PFSK-1 (cell line): Measurements from ENCODE around the gene PNMA6F.

ENCODE experiments used
- FOXP2 ChIP-seq: optimal IDR thresholded peaks from 2 replicates; pipeline ENCODE3; 2011; ENCODE audit warnings: borderline replicate concordance, control low read depth, inconsistent platforms; ENCODE audit not compliant: insufficient read depth; ENCODE audit errors: extremely low read length, extremely low read depth
- POLR2AphosphoS5 ChIP-seq: IDR thresholded peaks from 2 replicates; pipeline ENCODE4 v1.6.1; 2012; ENCODE audit warnings: low read depth, mild to moderate bottlenecking, control low read depth, low read length, moderate library complexity
- SIN3A ChIP-seq: IDR thresholded peaks from 2 replicates; pipeline ENCODE4 v1.6.1; 2012; ENCODE audit warnings: mild to moderate bottlenecking, low read length, moderate library complexity, borderline replicate concordance; ENCODE audit not compliant: insufficient read depth
- TAF1 ChIP-seq: IDR thresholded peaks from 2 replicates; pipeline ENCODE4 v1.6.1; 2012; ENCODE audit warnings: low read length, control low read depth, borderline replicate concordance; ENCODE audit not compliant: insufficient read depth
- TF ChIP-seq, protein P1 (sequence below), 2 experiments: IDR thresholded peaks; 2 replicates each; pipeline versions ENCODE4 v1.6.1 to v1.8.0; 2011 to 2012; ENCODE audit warnings: low read depth in 2 of 2, low read length in 2 of 2, control low read depth in 1 of 2, inconsistent platforms in 1 of 2, mild to moderate bottlenecking in 1 of 2, moderate library complexity in 1 of 2; ENCODE audit not compliant: insufficient read depth in 1 of 2

DNA sequence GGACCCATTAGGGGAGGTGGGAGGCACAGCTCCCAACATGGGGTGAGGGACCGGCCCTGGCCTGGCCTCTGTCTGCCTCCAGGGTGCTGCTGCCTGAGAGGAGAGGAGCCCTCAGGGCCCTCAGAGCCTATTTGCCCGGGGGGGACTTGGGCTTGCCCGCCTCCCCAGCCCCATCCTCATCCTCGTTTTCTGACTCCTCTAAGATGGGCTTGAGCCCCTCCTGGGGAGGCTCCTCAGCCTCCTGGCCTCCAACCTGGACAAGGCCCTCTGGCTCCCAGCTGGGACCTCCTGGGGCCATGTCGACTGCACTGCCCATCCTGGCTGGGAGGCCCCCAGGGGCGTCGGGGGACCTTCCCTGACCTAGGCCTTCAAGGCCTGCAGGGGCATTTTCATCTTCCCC lies 2.8 kb downstream of the PNMA6F start:
- TF ChIP-seq TAF1 (no peak), POLR2AphosphoS5 (no peak), SIN3A (no peak), FOXP2 (no peak)
- TF ChIP-seq, protein P1, sequence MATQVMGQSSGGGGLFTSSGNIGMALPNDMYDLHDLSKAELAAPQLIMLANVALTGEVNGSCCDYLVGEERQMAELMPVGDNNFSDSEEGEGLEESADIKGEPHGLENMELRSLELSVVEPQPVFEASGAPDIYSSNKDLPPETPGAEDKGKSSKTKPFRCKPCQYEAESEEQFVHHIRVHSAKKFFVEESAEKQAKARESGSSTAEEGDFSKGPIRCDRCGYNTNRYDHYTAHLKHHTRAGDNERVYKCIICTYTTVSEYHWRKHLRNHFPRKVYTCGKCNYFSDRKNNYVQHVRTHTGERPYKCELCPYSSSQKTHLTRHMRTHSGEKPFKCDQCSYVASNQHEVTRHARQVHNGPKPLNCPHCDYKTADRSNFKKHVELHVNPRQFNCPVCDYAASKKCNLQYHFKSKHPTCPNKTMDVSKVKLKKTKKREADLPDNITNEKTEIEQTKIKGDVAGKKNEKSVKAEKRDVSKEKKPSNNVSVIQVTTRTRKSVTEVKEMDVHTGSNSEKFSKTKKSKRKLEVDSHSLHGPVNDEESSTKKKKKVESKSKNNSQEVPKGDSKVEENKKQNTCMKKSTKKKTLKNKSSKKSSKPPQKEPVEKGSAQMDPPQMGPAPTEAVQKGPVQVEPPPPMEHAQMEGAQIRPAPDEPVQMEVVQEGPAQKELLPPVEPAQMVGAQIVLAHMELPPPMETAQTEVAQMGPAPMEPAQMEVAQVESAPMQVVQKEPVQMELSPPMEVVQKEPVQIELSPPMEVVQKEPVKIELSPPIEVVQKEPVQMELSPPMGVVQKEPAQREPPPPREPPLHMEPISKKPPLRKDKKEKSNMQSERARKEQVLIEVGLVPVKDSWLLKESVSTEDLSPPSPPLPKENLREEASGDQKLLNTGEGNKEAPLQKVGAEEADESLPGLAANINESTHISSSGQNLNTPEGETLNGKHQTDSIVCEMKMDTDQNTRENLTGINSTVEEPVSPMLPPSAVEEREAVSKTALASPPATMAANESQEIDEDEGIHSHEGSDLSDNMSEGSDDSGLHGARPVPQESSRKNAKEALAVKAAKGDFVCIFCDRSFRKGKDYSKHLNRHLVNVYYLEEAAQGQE (IDR thresholded peaks at IDR 0.05; ENCODE audit: insufficient read depth in 1 of 2, low read depth in 2 of 2, low read length in 2 of 2) = no peak
